ENCODE results near the gene GALNT7.

The GALNT7 gene

DNA sequence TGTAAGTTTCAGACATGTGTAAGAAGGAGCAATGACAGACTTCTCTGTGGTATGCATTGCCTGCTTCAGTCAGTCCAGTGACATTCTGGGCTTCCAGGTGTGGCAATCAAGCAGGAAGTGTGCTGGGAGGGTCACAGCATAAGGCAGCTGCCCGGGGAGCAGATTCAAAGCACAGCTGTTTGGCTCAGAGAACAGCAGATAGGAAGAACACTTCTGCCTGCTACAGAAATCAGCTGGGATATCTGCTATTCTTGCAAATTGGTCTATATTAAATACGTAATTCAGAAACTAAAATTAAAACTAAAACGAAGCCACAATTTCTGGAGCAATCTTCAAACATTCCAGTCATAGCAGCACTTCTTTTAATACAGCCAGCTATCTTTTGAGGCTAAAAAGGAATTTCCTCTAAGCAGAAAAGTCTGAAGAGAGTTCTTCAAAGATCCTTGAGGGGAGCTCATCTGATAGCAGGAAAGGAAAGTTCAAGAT, 47.5 kb upstream of the GALNT7 start (continued):
- no peak for TF ChIP-seq ZNF239 (tag by site-specific recombination; IDR thresholded peaks at IDR 0.05)
- no peak for TF ChIP-seq ZEB2 (tag by site-specific recombination; IDR thresholded peaks at IDR 0.05)
- TF ChIP-seq YY1 (tag by site-specific recombination; IDR thresholded peaks at IDR 0.05): no peak
- no peak for TF ChIP-seq ZNF664 (tag by site-specific recombination; IDR thresholded peaks at IDR 0.05)
- TF ChIP-seq ZNF791 (tag by site-specific recombination; IDR thresholded peaks at IDR 0.05): no peak
- TF ChIP-seq RBAK (tag by site-specific recombination; IDR thresholded peaks at IDR 0.05): no peak

DNA sequence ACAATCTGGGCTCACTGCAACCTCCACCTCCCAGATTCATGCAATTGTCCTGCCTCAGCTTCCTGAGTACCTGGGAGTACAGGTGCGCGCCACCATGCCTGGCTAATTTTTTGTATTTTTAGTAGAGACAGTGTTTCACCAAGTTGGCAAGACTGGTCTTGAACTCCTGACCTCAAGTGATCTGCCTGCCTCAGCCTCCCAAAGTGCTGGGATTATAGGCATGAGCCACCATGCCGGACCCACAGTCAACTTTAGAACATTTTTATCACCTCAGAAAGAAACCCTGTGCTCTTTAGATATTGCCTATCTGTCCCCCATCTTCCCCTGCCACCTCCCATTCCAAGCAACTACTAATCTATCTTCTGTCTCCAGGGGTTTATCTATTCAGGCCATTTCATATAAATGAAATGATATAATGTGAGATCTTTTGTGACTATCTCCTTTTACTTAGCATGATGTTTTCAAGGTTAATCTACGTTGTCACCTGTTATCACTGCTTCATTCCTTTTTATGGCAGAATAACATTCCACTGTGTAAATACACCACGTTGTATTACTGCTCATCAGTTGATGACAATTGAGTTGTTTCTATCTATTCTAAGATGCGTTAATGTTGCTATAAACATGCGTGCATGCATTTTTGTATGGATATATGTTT, 44.3 kb upstream of the GALNT7 start:
- no peak overlapping the region for H3K27ac ChIP-seq (ENCODE audit: extremely low read depth, low read depth, low read length)
- TF ChIP-seq BCL11A (tag by site-specific recombination; IDR thresholded peaks at IDR 0.05; ENCODE audit: low read depth) (no peak), MZF1 (tag by site-specific recombination; IDR thresholded peaks at IDR 0.05; ENCODE audit: borderline replicate concordance) (no peak), ZNF10 (tag by site-specific recombination; IDR thresholded peaks at IDR 0.05) (0 out of 2 replicates have a peak, but pooled peaks have one; percentile 56), ZNF544 (tag by site-specific recombination; IDR thresholded peaks at IDR 0.05) (no peak), ZNF19 (tag by site-specific recombination; IDR thresholded peaks at IDR 0.05; ENCODE audit: low read depth) (no peak)
- ChIA-PET CTCF (no interaction called here), POLR2A (no interaction called here)
- H3K4me1 ChIP-seq (ENCODE audit: control insufficient read depth, insufficient read depth, low read length): no peaks in the 10 kb centered on the region
- no peaks in the 10 kb centered on the region for H3K36me3 ChIP-seq (ENCODE audit: control insufficient read depth in 2 of 2, insufficient read depth in 1 of 2, low read length in 2 of 2)
- H3K4me3 ChIP-seq (ENCODE audit: low read depth, low read length): no peak overlapping the region
- H3K9me3 ChIP-seq (ENCODE audit: control insufficient read depth, insufficient read depth, low read depth, low read length): no peaks in the 10 kb centered on the region

DNA sequence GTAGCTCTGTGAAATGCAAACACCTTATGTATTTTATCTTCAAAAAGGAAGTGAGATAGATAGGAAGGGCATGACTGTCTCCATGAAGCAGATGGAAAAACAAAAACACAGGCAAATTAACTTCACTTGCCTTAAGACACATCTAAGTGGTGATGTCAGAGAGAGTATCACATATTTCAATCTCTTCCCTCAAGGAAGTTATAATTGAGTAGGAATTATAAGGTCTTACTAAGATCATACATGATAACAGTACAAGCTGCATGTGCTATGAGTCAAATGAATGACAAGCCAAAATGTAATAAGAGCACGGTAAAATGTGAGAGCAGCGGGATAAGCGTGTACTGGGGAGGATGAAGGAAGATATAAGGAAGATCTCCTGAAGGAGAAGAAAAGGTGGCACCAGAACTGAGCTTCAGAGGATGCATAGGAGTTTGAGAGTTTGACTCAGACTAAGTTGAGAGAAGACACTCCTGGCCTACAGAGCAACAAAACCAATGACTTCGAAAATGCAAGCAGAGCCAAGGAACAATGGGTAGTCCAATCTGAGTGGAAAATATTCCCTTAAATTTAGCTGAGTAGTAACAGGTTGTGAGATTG, 43.3 kb upstream of the GALNT7 start:
- H3K27ac ChIP-seq (ENCODE audit: extremely low read depth, low read depth, low read length): no peak overlapping the region
- POLR2A ChIA-PET: no interaction called here
- no peak for TF ChIP-seq ZNF473 (tag by site-specific recombination; IDR thresholded peaks at IDR 0.05)
- no peak for TF ChIP-seq WT1 (tag by site-specific recombination; IDR thresholded peaks at IDR 0.05)
- TF ChIP-seq, protein P1, sequence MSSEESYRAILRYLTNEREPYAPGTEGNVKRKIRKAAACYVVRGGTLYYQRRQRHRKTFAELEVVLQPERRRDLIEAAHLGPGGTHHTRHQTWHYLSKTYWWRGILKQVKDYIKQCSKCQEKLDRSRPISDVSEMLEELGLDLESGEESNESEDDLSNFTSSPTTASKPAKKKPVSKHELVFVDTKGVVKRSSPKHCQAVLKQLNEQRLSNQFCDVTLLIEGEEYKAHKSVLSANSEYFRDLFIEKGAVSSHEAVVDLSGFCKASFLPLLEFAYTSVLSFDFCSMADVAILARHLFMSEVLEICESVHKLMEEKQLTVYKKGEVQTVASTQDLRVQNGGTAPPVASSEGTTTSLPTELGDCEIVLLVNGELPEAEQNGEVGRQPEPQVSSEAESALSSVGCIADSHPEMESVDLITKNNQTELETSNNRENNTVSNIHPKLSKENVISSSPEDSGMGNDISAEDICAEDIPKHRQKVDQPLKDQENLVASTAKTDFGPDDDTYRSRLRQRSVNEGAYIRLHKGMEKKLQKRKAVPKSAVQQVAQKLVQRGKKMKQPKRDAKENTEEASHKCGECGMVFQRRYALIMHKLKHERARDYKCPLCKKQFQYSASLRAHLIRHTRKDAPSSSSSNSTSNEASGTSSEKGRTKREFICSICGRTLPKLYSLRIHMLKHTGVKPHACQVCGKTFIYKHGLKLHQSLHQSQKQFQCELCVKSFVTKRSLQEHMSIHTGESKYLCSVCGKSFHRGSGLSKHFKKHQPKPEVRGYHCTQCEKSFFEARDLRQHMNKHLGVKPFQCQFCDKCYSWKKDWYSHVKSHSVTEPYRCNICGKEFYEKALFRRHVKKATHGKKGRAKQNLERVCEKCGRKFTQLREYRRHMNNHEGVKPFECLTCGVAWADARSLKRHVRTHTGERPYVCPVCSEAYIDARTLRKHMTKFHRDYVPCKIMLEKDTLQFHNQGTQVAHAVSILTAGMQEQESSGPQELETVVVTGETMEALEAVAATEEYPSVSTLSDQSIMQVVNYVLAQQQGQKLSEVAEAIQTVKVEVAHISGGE (tag by site-specific recombination; conservative IDR thresholded peaks at IDR 0.05; ENCODE audit: low read depth): no peak
- no peak for TF ChIP-seq ZNF140 (tag by site-specific recombination; IDR thresholded peaks at IDR 0.05)
- no peak for TF ChIP-seq ZNF501 (tag by site-specific recombination; IDR thresholded peaks at IDR 0.05)
- TF ChIP-seq ZEB2 (tag by site-specific recombination; IDR thresholded peaks at IDR 0.05): no peak
- TF ChIP-seq ZNF426 (tag by site-specific recombination; IDR thresholded peaks at IDR 0.05): no peak
- TF ChIP-seq, protein P2, sequence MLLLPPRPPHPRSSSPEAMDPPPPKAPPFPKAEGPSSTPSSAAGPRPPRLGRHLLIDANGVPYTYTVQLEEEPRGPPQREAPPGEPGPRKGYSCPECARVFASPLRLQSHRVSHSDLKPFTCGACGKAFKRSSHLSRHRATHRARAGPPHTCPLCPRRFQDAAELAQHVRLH (tag by site-specific recombination; IDR thresholded peaks at IDR 0.05): no peak
- TF ChIP-seq ZNF133 (tag by site-specific recombination; IDR thresholded peaks at IDR 0.05): no peak
- no peaks in the 10 kb centered on the region for H3K9me3 ChIP-seq (ENCODE audit: control insufficient read depth, insufficient read depth, low read depth, low read length)
- H3K36me3 ChIP-seq (ENCODE audit: control insufficient read depth in 2 of 2, insufficient read depth in 1 of 2, low read length in 2 of 2): no peaks in the 10 kb centered on the region
- H3K4me3 ChIP-seq (ENCODE audit: low read depth, low read length): no peak overlapping the region
- CTCF ChIA-PET: interaction anchor here (0.5 kb wide), 1 partner anchor 158 kb away, joined by 4 read pairs; no protein-coding TSS in a partner anchor
- no peaks in the 10 kb centered on the region for H3K4me1 ChIP-seq (ENCODE audit: control insufficient read depth, insufficient read depth, low read length)
